Naive thymus-derived CD4-positive, alpha-beta T cell (primary cell): ENCODE data around the gene SALL3. TPM values are rescaled to one million over a fixed set of nuclear protein-coding genes. Genes with fewer than 3 reads are reported as not detected.
A peak's percentile ranks its signal among the peaks of the same experiment; 100 is the strongest.

Source experiments
- ATAC-seq: fragments of 150-1000 bp; cut with Tn5 transposase; 2 replicates; pipeline ENCODE4 v1.10.0; 2021; ENCODE audit warnings: mild to moderate bottlenecking, moderate library complexity
- CTCF ChIA-PET: fragments of 350-600 bp; sonication (Branson Sonifier 250); formaldehyde crosslinking; loops from one replicate; lab custom pipeline; 2021; ENCODE audit warnings: antibody characterized with exemption; lab: Charles Lee
- POLR2A ChIA-PET: fragments of 350-600 bp; sonication (Branson Sonifier 250); formaldehyde crosslinking; loops from one replicate; lab custom pipeline; 2021; ENCODE audit warnings: antibody characterized with exemption, inconsistent platforms; lab: Charles Lee
- DNase-seq, 9 donors: peaks; one replicate each; pipeline versions ENCODE4 v3.0.0 to v3.0.0-alpha.2; 2020 to 2022; ENCODE audit warnings: mixed read lengths in 1 of 9
- H3K27ac ChIP-seq: one replicate; pipeline ENCODE4 v1.7.0; 2013; ENCODE audit warnings: mild to moderate bottlenecking, low read depth, low read length, moderate library complexity
- H3K27me3 ChIP-seq, 2 donors: one replicate each; pipeline ENCODE4 v1.7.0; 2013; ENCODE audit warnings: low read length in 2 of 2, mild to moderate bottlenecking in 2 of 2, moderate library complexity in 2 of 2; ENCODE audit not compliant: control insufficient read depth in 2 of 2, insufficient read depth in 2 of 2
- H3K36me3 ChIP-seq, 3 experiments: 1 replicate in 2 of 3; 2 replicates in 1 of 3; pipeline ENCODE4 v1.7.0; 2013; ENCODE audit warnings: low read length in 3 of 3, mild to moderate bottlenecking in 3 of 3, moderate library complexity in 1 of 3; ENCODE audit not compliant: insufficient read depth in 3 of 3, control insufficient read depth in 2 of 3
- H3K4me1 ChIP-seq, 2 donors: one replicate each; pipeline ENCODE4 v1.7.0; 2013; ENCODE audit warnings: low read length in 2 of 2, mild to moderate bottlenecking in 2 of 2, moderate library complexity in 1 of 2; ENCODE audit not compliant: control insufficient read depth in 2 of 2, insufficient read depth in 2 of 2
- H3K4me3 ChIP-seq: 2 replicates; pipeline ENCODE4 v1.7.0; 2013; ENCODE audit warnings: mild to moderate bottlenecking, low read length
- H3K9me3 ChIP-seq, 3 experiments: 1 replicate in 2 of 3; 2 replicates in 1 of 3; pipeline ENCODE4 v1.7.0; 2013; ENCODE audit warnings: low read length in 3 of 3; ENCODE audit not compliant: control insufficient read depth in 2 of 3
- H3K27ac Mint-ChIP-seq, 9 donors: one replicate each; pipeline ENCODE4 v1.8.0; 2020 to 2022; ENCODE audit warnings: mixed read lengths in 9 of 9, mild to moderate bottlenecking in 8 of 9, moderate library complexity in 5 of 9, inconsistent platforms in 2 of 9
- H3K27me3 Mint-ChIP-seq, 5 donors: one replicate each; pipeline ENCODE4 v1.8.0; 2021 to 2022; ENCODE audit warnings: mixed read lengths in 5 of 5, mild to moderate bottlenecking in 1 of 5
- H3K36me3 Mint-ChIP-seq, 5 donors: one replicate each; pipeline ENCODE4 v1.8.0; 2020 to 2022; ENCODE audit warnings: mixed read lengths in 5 of 5, mild to moderate bottlenecking in 3 of 5, inconsistent platforms in 1 of 5
- H3K4me1 Mint-ChIP-seq, 7 donors: one replicate each; pipeline ENCODE4 v1.8.0; 2020 to 2022; ENCODE audit warnings: mixed read lengths in 7 of 7, mild to moderate bottlenecking in 3 of 7, inconsistent platforms in 1 of 7
- H3K4me3 Mint-ChIP-seq, 10 donors: one replicate each; pipeline ENCODE4 v1.8.0; 2020 to 2022; ENCODE audit warnings: mild to moderate bottlenecking in 10 of 10, mixed read lengths in 10 of 10, moderate library complexity in 6 of 10, inconsistent platforms in 2 of 10
- H3K9me3 Mint-ChIP-seq, 11 donors: one replicate each; pipeline ENCODE4 v1.8.0; 2020 to 2022; ENCODE audit warnings: mixed read lengths in 11 of 11, mild to moderate bottlenecking in 4 of 11, inconsistent platforms in 1 of 11, moderate library complexity in 1 of 11
- intact Hi-C, 2 donors: fragments of 100-400 bp; cut with micrococcal nuclease; formaldehyde crosslinking; loops; one replicate each; pipeline ENCODE4 v1.15.1; 2023
- polyA plus RNA-seq, 2 donors: library from polyadenylated mRNA; unstranded; fragments of 300-500 nt; fragmentation: Illumina TruSeq; gene quantifications; one replicate each; pipeline ENCODE4 v1.2.3, GENCODE V29; 2021
- total RNA-seq, 6 experiments: library from RNA in 5 of 6; stranded (reverse) in 5 of 6; gene quantifications; 1 replicate in 5 of 6; 2 replicates in 1 of 6; pipeline ENCODE4 v1.2.3 and lab custom pipeline; 2021 to 2026

The SALL3 gene
- total and polyA plus RNA-seq, 7 experiments from 2014 or later, result not detected

DNA sequence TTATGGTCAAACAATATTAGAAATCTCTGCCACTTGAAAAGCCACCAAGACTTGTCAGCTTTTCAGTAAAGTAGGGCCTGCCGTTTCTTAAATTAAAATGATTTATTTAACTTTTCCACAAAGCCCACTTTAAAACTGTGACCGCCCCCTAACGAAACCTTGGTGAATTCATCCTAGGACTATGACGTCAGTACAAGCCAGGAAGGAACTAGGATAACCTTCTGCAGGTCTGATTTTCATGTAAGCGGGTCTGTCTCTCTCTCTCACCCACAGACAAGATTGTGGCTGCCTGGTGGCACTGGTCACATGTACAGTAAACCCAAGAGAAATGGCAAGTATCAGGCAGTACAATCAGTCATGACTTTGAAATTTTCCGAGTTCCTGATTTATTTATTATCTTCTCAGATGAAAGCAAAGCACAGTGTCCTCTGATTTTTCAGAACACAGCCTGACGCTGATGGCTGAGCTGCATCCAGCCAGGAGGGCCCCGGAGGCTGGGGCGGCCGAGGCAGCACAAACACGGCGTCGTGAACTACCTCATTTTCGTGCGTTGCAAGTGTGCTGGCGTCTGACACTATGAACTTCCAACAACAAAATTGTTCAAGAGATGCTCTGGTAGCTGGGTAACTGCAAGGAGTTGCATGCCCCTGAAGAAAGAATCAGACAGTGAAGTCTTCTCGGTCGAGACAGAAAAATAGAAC lies 18.9 kb downstream of the SALL3 start:
- no peaks in the 10 kb centered on the region for H3K9me3 ChIP-seq
- Mint-ChIP-seq H3K27me3 (peaks cover 4 to 26% (median 22%) of the 10 kb centered on the region in 5 donors), H3K9me3 (peaks cover 0 to 2% (median 0%) of the 10 kb centered on the region in 11 donors), H3K4me3 (no peak overlapping the region), H3K36me3 (no peaks in the 10 kb centered on the region), H3K27ac (peak overlapping the region in 1 of 9 donors; percentile 20), H3K4me1 (no peaks in the 10 kb centered on the region)
- H3K36me3 ChIP-seq, result no peaks in the 10 kb centered on the region
- H3K27me3 ChIP-seq, result no peaks in the 10 kb centered on the region
- ChIA-PET POLR2A (no interaction called here), CTCF (no interaction called here)
- no peaks in the 10 kb centered on the region for H3K4me1 ChIP-seq
- ATAC-seq (no peak), DNase-seq (no peak)
- no peak overlapping the region for H3K4me3 ChIP-seq
- H3K27ac ChIP-seq, result no peak overlapping the region
- intact Hi-C loops, result no loop called here

- Histone ChIP-seq H3K4me3 (no peak overlapping the region), H3K4me1 (no peaks in the 10 kb centered on the region), H3K36me3 (no peaks in the 10 kb centered on the region), H3K9me3 (no peaks in the 10 kb centered on the region), H3K27me3 (no peaks in the 10 kb centered on the region), H3K27ac (no peak overlapping the region)
- no peaks in the 10 kb centered on the region for H3K36me3 Mint-ChIP-seq
- POLR2A ChIA-PET, result no interaction called here
- CTCF ChIA-PET, result no interaction called here
- peaks cover 0 to 2% (median 0%) of the 10 kb centered on the region in 11 donors for H3K9me3 Mint-ChIP-seq
- no peaks in the 10 kb centered on the region for H3K4me1 Mint-ChIP-seq
- intact Hi-C loops, result no loop called here
- H3K4me3 Mint-ChIP-seq, result no peak overlapping the region
- no peak overlapping the region for H3K27ac Mint-ChIP-seq
- ATAC-seq (no peak), DNase-seq (no peak)
- H3K27me3 Mint-ChIP-seq, result peaks cover 4 to 26% (median 22%) of the 10 kb centered on the region in 5 donors
These were observed 20.3 kb downstream of the SALL3 start for GRCh38 chr18:78999939-79000338.

GRCh38 chr18:79000997-79001396 lies 21.4 kb downstream of the SALL3 start:
- no peak for ATAC-seq
- Histone ChIP-seq H3K4me3 (no peak overlapping the region), H3K4me1 (no peaks in the 10 kb centered on the region), H3K27me3 (no peaks in the 10 kb centered on the region), H3K9me3 (no peaks in the 10 kb centered on the region), H3K27ac (no peak overlapping the region), H3K36me3 (no peaks in the 10 kb centered on the region)
- no peak overlapping the region for H3K4me3 Mint-ChIP-seq
- H3K27me3 Mint-ChIP-seq, result peaks cover 4 to 24% (median 22%) of the 10 kb centered on the region in 5 donors
- H3K27ac Mint-ChIP-seq, result no peak overlapping the region
- no peaks in the 10 kb centered on the region for H3K4me1 Mint-ChIP-seq
- intact Hi-C loops, result no loop called here
- no peak for DNase-seq
- ChIA-PET CTCF (no interaction called here), POLR2A (no interaction called here)
- H3K36me3 Mint-ChIP-seq, result no peaks in the 10 kb centered on the region
- no peaks in the 10 kb centered on the region for H3K9me3 Mint-ChIP-seq

DNA sequence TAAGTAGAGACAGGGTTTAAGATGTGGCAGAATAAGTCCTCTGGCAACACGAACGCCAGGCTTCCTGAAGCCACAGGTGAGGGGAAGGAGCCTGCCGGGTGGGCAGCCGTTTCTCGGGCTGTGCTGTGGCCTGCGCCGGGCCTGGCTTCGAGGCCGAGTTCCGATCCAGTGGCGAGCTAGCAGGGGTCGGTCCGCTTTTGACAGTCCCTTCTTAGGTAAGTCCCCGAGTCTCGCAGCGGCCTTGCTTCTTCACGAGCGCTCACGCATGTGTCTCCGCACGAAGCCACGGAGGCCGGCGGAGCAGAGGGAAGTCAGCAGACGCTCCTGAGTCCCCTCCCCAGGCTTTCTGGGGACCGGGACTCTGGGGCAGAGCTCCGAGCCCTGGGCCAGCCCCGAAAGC lies 26.0 kb downstream of the SALL3 start:
- POLR2A ChIA-PET, result no interaction called here
- no peak for ATAC-seq

DNA sequence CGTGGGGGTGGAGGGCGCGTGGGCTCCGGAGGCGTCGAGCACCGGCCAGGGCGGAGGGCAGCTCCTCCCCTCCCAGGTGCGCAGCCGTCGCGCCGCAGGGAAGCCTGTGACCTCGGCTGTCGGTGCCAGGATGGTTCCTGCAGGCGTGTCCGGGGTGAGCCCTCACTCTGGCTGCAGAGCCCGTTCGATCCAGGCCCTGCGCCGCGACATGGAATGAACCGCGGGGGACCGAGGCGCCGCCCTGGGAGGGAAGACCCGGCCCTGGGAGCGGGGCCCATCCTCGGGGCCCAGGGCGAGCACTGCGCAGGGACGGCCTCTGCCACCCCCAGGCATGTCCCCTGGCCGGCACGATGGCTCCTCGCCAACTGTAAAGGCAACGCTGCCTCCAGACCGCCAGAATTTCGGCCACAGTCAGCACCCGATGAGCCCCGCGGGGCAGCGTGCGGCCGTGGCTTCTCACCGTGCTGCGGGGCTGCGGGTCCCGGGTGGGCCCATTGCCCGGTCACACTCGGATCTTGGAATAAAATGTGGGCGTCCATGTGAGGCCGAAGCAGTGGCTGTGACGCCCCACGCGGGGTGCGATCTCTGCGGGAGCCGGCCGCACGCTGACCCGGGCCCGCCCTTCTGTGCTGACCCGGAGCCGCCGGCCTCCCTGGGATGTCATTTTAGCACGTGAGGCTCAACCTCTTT lies 26.6 kb downstream of the SALL3 start:
- intact Hi-C loops, result no loop called here
- H3K4me1 Mint-ChIP-seq, result no peaks in the 10 kb centered on the region
- no peak for ATAC-seq
- no peak for DNase-seq
- H3K27ac ChIP-seq, result no peak overlapping the region
- no peaks in the 10 kb centered on the region for H3K9me3 Mint-ChIP-seq
- no peaks in the 10 kb centered on the region for H3K36me3 ChIP-seq
- H3K4me3 Mint-ChIP-seq, result no peak overlapping the region
- no peak overlapping the region for H3K27ac Mint-ChIP-seq
- no peaks in the 10 kb centered on the region for H3K36me3 Mint-ChIP-seq
- CTCF ChIA-PET, result no interaction called here
- no peaks in the 10 kb centered on the region for H3K27me3 ChIP-seq
- peaks cover 0 to 17% (median 7%) of the 10 kb centered on the region in 5 donors for H3K27me3 Mint-ChIP-seq
- no peaks in the 10 kb centered on the region for H3K9me3 ChIP-seq
- POLR2A ChIA-PET, result no interaction called here
- no peaks in the 10 kb centered on the region for H3K4me1 ChIP-seq
- no peak overlapping the region for H3K4me3 ChIP-seq

More for the DNA sequence above, 26.0 kb downstream of the SALL3 start:
- DNase-seq, result no peak
- intact Hi-C loops, result no loop called here
- Mint-ChIP-seq H3K9me3 (no peaks in the 10 kb centered on the region), H3K4me1 (no peaks in the 10 kb centered on the region), H3K27ac (no peak overlapping the region), H3K36me3 (no peaks in the 10 kb centered on the region), H3K4me3 (no peak overlapping the region), H3K27me3 (peaks cover 0 to 16% (median 7%) of the 10 kb centered on the region in 5 donors)
- H3K9me3 ChIP-seq, result no peaks in the 10 kb centered on the region
- CTCF ChIA-PET, result no interaction called here
- no peaks in the 10 kb centered on the region for H3K27me3 ChIP-seq
- no peaks in the 10 kb centered on the region for H3K36me3 ChIP-seq
- H3K4me3 ChIP-seq, result no peak overlapping the region
- H3K4me1 ChIP-seq, result no peaks in the 10 kb centered on the region
- H3K27ac ChIP-seq, result no peak overlapping the region

DNA sequence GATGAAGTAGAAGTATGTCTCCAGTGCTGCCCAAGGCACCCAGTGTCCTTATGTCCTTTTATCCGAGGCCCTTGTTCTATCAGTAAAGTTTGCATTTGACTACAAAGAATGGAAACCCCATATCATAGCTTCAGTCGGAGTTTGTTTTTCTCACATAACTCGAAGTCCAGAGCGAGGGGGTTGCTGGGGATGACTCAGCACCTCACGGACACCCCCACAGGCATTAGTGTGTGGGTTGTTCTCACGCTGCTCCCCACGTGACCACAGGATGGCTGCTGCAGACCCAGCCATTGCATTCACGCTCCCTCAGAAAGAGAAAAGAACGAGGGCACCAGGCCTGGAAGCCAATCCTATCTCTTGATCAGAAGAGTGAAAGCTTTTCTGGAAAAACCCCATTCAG lies 27.8 kb downstream of the SALL3 start:
- H3K4me1 ChIP-seq, result no peaks in the 10 kb centered on the region
- H3K9me3 ChIP-seq, result no peaks in the 10 kb centered on the region
- no peak overlapping the region for H3K27ac ChIP-seq
- DNase-seq, result no peak
- H3K4me3 ChIP-seq, result no peak overlapping the region
- ChIA-PET CTCF (no interaction called here), POLR2A (no interaction called here)
- Mint-ChIP-seq H3K4me3 (no peak overlapping the region), H3K27ac (no peak overlapping the region), H3K4me1 (no peaks in the 10 kb centered on the region), H3K27me3 (peaks cover 0 to 18% (median 3%) of the 10 kb centered on the region in 5 donors), H3K36me3 (no peaks in the 10 kb centered on the region), H3K9me3 (no peaks in the 10 kb centered on the region)
- H3K36me3 ChIP-seq, result no peaks in the 10 kb centered on the region
- intact Hi-C loops, result no loop called here
- no peaks in the 10 kb centered on the region for H3K27me3 ChIP-seq
- no peak for ATAC-seq
